GM18511 (cell line): ENCODE measurements around the gene OR51B5.
"Not testable (repeated sequence)": the region's sequence is repeated elsewhere in the genome, so short reads cannot be mapped to it uniquely, and the experiment has no call there.

ENCODE experiments used
- ATAC-seq: cut with Tn5 transposase; IDR thresholded peaks from one replicate; pipeline ENCODE4 v1.9.1; 2021; ENCODE audit warnings: mild to moderate bottlenecking, moderate library complexity; ENCODE audit not compliant: unreplicated experiment

The OR51B5 gene

DNA sequence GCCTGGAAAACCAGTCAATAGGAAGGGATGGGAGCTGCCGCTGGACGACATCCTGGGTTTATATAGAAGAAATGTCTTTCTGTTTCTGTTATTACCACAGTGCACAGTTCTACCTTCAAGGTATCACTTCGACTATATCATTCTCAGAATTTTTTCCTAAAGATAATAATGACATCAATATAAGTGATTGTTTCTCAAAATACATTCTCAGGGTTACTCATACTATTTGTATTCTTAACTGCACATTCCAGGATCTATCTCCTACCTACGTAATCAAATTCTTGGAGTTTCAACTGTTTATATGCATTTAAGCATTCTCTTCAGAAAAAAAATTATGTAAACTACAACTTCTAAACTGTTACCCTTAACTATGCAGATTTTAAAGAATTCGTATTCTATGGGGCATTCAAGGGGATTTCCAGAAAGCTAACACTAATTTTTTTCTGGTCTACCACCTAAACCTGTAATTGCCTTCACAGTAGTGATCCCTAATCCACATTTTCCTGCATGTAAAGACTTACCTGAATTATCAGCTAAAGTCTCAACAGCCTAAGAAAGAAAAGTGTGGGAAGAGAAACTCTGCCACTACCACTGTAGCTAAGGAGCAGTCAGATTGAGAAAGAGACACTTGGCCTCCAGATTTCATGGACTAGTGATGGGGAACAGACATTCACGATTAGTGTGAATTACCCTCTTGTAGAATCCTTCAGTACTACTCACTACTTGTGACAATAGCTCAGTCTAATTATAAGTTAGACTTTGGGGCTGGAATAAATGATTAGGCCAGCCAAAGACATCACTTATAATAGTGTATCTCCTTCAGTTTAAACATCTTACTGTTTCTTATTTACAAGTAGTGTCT lies at the start of gene OR51B5:
OR51B5 (minus strand) TSS at position 51 of the 862 bp plus-strand sequence; CDS start at position 51, 0 bp downstream.
- no peak for ATAC-seq

- no peak for ATAC-seq
These were observed 46.9 kb upstream of the OR51B5 start for GRCh38 chr11:5390210-5390609.

- ATAC-seq: no peak
These were observed 41.0 kb upstream of the OR51B5 start for GRCh38 chr11:5384335-5384734.

GRCh38 chr11:5383576-5383975 lies 40.3 kb upstream of the OR51B5 start, which contains the start of gene OR51M1:
OR51M1 (plus strand) TSS chr11:5383812; CDS start chr11:5389399, 5,587 bp downstream.
- ATAC-seq: no peak

DNA sequence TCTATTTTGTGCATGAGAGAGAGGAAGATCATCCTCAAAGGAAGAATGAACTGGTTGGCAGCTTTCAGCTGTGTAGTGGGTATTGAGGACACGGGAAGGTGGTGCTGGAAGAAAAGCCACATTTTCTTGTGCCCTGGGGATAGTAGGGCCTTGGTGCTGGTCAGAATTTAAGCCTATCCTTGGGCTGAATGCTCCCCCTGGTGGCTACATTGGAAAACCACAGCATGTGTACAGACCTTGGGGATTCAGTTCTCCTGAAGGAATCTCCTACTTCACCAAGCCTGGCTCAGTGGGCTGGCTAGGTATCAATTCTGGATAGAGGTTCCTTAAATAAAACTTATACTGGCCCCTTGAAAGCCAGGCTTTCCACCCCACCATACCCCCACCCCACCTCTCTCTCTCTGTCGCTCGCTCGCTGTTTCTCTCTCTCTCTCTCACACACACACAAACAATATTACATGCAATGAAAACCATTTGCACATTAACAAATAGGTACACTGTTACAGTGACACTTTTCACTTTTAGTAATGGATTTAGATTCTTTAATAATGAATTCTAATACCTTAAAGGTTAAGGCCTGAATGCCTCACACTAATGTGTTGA lies 37.5 kb upstream of the OR51B5 start:
- peak; percentile 97 for ATAC-seq

GRCh38 chr11:5369789-5370188 lies 26.5 kb upstream of the OR51B5 start:
- ATAC-seq: peak; percentile 57

DNA sequence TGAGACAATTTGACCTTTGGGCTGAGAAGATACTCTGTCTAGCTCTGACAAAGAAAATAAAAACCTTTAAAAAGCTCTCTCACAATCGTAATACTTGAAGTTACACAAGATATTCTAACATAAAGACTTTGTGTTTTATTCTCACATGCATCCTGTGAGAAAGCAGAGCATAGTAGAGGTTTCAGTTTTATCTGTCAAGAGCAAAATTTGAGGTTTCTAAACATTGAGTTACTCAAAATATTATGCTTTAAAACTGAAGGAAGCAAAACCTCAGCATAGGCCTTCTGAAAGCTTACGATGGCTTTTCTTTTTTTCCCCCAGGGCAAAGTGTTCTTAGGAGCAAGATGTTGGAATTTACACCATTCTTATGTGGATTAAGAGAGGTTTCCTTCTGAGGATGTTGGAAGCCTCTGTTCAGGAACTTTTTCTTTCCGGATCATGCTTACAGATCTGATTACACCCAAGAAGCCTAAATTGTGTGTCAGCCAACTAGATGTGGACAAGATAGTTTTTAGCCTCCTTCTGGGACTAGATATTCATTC lies 25.2 kb upstream of the OR51B5 start:
- ATAC-seq: peak; percentile 61

DNA sequence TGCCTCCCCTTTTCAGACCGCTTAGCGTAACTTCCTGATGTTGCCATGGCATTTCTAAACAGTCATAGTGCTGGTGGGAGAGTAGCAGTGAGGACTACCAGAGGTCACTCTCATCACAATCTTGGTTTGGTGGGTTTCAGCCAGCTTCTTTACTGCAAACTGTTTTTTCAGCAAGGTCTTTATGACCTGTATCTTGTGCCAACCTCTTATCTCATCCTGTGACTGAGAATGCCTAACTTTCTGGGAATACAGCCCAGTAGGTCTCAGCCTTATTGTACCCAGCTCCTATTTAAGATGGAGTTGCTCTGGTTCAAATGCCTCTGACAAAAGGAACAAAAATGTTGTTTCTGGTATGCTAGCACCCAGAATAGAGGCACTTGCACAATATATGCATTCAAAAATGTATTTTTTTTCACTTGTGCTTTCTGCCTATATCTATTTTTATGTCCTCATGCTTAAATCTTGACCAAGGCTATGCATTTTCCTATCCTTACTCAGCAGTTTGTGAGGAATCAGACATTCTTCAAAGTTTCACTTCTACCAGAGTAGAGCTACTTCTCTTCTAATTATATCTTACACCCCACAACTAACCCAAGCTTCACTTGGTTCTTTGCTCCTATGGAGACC lies 24.2 kb upstream of the OR51B5 start:
- ATAC-seq: peak; percentile 48

DNA sequence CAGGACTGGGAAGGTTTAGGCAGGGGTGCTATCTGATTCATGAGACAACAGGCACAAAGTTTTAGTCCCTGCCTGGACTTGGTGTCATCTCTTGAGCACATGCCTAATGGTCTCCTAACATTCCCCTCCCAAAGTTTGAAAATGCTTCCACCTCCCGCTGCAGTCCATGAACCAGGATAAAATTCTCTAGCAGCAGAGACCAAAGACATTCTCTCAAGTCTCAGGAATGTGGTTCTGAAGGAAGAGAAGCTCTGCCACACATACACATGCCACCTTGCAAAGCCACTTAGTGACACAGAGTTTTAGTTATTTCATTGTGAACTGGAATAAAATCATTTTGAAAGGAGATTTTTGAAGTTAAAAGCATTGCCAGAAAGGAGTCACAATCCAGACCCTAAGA lies 23.5 kb upstream of the OR51B5 start:
- ATAC-seq: no peak

GRCh38 chr11:5366365-5366764 lies 23.0 kb upstream of the OR51B5 start:
- not testable (repeated sequence) for ATAC-seq

DNA sequence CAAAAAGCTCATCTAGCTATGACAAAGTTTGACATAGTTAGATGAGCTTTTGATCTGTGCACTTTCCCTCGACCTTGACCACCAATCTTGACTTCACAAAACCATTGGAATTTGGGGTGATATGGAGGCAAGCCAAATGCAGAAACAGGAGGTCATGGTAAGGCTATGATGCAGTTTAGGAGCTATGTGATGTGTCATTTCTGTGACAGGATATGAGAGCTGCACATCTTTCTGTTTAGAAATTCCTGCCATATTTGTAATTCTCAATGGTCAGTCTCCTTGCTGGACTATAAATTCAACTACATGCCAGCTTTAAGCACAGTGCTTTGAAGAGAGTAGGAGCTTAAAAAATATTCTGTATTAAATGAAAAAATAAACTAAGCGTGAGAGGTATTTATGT lies 20.9 kb upstream of the OR51B5 start:
- no peak for ATAC-seq

GRCh38 chr11:5363679-5364078 lies 20.4 kb upstream of the OR51B5 start:
- no peak for ATAC-seq

DNA sequence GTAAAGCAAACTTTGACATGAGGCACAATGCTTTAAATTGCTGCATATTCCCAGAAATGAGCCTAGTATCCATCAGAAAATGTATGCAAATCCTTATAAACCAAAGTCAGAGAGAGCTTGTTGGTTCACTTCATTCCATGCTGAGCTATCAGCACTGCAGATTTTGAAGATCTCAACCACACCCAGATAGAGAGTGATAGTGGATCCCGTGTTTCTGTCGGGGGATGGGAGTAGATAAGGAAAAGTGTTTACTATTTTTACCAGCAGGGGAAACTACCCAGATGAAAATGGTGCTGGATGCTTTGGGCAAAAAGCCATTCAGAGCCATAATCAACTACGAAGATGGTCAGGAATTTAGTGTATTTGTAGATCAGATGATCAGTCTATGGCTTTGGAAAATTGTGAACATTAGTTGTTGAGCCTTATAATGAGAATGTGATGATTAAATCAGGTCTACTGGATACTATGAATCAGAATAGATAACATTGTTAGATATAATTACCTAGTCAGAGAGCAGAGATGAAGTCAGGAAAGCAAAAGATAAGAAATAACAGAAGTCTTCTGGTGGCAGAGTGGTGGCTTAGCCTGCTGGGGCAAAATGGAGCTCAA lies 18.8 kb upstream of the OR51B5 start:
- no peak for ATAC-seq

- ATAC-seq: not testable (repeated sequence)
These were observed 12.7 kb upstream of the OR51B5 start for GRCh38 chr11:5356031-5356430.

GRCh38 chr11:5351208-5351607 lies 7.9 kb upstream of the OR51B5 start, which contains the start of gene OR51B6:
OR51B6 (plus strand) TSS chr11:5351508; CDS start chr11:5351508, 0 bp downstream.
- no peak for ATAC-seq

GRCh38 chr11:5349550-5349949 lies 6.2 kb upstream of the OR51B5 start:
- ATAC-seq: no peak

DNA sequence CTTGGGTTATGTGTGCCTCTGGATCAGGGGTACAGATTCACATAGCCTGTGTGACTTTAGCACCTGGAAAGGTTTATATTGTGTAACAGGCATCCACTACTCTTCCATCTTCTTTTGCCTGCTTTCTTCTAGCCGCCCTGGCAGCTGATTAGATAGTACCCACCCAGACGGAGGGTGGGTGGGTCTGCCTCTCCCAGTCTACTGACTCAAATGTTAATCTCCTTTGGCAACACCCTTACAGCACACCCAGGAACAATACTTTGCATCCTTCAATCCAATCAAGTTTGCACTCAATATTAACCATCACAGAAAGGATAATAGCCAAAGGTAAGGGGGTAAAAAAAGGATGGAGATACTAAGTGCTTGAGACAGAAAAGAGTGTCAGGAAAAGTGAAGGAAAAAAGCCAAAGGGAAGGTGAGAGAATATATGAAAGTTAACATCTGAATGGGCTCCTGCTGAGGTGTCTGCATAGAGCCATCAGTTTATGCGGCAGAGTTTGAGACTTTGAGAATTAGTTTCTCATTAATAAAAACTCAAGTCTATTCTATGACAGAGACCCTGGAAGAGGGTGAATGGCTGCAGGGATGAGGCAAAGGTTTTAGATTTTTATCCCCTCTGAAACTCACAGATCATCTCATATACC lies 5.3 kb upstream of the OR51B5 start:
- no peak for ATAC-seq

- ATAC-seq: no peak
These were observed 2.5 kb upstream of the OR51B5 start for GRCh38 chr11:5345831-5346230.

GRCh38 chr11:5339771-5340322 lies 3.5 kb downstream of the OR51B5 start:
- peak; percentile 82 for ATAC-seq

GRCh38 chr11:5337253-5337652 lies 6.1 kb downstream of the OR51B5 start:
- ATAC-seq: not testable (repeated sequence)
